ENCODE data around the gene ZNF133. TPM values are rescaled to one million over a fixed set of nuclear protein-coding genes. Genes with fewer than 3 reads are reported as not detected.
"Not testable (repeated sequence)": the region's sequence is repeated elsewhere in the genome, so short reads cannot be mapped to it uniquely, and the experiment has no call there.

The ZNF133 gene
- total and polyA plus RNA-seq, 2 donors (not counting 3 experiments of a cell fraction or from before 2014, with no cell fraction given) = 11.1 to 13.8 TPM

DNA sequence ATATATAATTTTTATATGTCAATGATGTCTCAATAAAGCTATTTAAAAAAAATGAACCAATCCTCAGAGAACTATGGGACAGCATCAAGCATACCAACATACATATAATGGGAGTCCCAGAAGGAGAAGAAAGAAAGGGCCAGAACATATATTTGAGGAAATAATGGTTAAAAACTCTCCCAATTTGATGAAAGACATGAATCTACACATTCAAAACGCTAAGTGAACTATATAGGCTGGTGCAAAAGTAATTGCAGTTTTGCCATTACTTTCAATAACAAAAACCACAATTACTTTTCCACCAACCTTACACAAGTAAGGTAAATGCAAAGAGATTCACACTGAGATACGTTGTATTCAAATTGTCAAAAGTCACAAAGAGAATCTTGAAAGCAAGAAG is 43.4 kb downstream of the ZNF133 start:
- no TSS peak for BruUV-seq (replicated peaks)
- CTCF ChIA-PET = no interaction called here

DNA sequence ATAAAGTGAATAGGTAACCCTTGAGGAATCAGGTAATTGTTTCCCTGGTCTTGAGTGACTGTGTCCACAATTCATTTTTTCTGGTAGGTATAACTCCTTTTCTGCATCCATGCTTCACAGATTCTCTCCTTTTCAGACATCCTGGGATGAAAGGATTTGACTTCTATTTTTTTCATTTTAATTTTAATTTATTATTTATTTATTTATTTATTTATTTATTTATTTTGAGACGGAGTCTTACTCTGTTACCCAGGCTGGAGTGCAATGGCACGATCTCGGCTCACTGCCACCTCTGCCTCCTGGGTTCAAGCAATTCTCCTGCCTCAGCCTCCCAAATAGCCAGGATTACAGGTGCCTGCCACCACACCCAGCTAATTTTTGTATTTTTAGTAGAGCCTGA is 61.4 kb downstream of the ZNF133 start:
- H3K4me3 ChIP-seq (replicated peaks in 1 of 3; ENCODE audit: insufficient read depth in 1 of 3, low read depth in 1 of 3, low read length in 3 of 3); H3K9me3 ChIP-seq (replicated peaks; ENCODE audit: control insufficient read depth, insufficient read depth, low read length); CTCF ChIA-PET; BruUV-seq (replicated peaks); dilution Hi-C loops (cut with MboI; ENCODE audit: extremely low pct_ligation_motif_present, low sequenced_read_pairs); intact Hi-C loops (cut with micrococcal nuclease); H3K4me2 ChIP-seq (ENCODE audit: insufficient read depth, low read length); POLR2A ChIA-PET; H3K27me3 ChIP-seq (ENCODE audit: control insufficient read depth in 2 of 2, insufficient read depth in 2 of 2, low read length in 2 of 2); H3K4me1 ChIP-seq (ENCODE audit: control insufficient read depth, extremely low read depth, insufficient read depth, low read length); H3K79me2 ChIP-seq (ENCODE audit: control insufficient read depth, insufficient read depth, low read length); FAIRE-seq; H2AFZ ChIP-seq (ENCODE audit: low read depth, low read length); H3K9me1 ChIP-seq (replicated peaks; ENCODE audit: control insufficient read depth, extremely low read depth, insufficient read depth, low read length); H3K27ac ChIP-seq (ENCODE audit: insufficient read depth, low read depth, low read length); DNase-seq (ENCODE audit: low read depth, low spot score); H3K9ac ChIP-seq (replicated peaks; ENCODE audit: extremely low read depth, insufficient read depth, low read length); H4K20me1 ChIP-seq (replicated peaks; ENCODE audit: control insufficient read depth, extremely low read depth, insufficient read depth, low read length); H3K36me3 ChIP-seq (ENCODE audit: control insufficient read depth in 2 of 2, extremely low read depth in 1 of 2, insufficient read depth in 2 of 2, low read length in 2 of 2): not testable (repeated sequence)

More for the DNA sequence above, 43.4 kb downstream of the ZNF133 start:
- dilution Hi-C loops (cut with MboI; ENCODE audit: extremely low pct_ligation_motif_present, low sequenced_read_pairs) = no loop called here
- no peaks in the 10 kb centered on the region for H3K79me2 ChIP-seq (ENCODE audit: control insufficient read depth, insufficient read depth, low read length)
- FAIRE-seq (no peak), DNase-seq (ENCODE audit: low read depth, low spot score) (no peak)
- H3K9me3 ChIP-seq (replicated peaks; ENCODE audit: control insufficient read depth, insufficient read depth, low read length) = no peaks in the 10 kb centered on the region
- H3K36me3 ChIP-seq (ENCODE audit: control insufficient read depth in 2 of 2, extremely low read depth in 1 of 2, insufficient read depth in 2 of 2, low read length in 2 of 2) = no peaks in the 10 kb centered on the region
- no peaks in the 10 kb centered on the region for H3K4me1 ChIP-seq (ENCODE audit: control insufficient read depth, extremely low read depth, insufficient read depth, low read length)
- H3K9me1 ChIP-seq (replicated peaks; ENCODE audit: control insufficient read depth, extremely low read depth, insufficient read depth, low read length) = no peaks in the 10 kb centered on the region
- H3K4me2 ChIP-seq (ENCODE audit: insufficient read depth, low read length) = no peak overlapping the region
- no peak overlapping the region for H3K27ac ChIP-seq (ENCODE audit: insufficient read depth, low read depth, low read length)
- no peak overlapping the region for H3K4me3 ChIP-seq (replicated peaks in 1 of 3; ENCODE audit: insufficient read depth in 1 of 3, low read depth in 1 of 3, low read length in 3 of 3)
- H2AFZ ChIP-seq (ENCODE audit: low read depth, low read length) = no peak overlapping the region
- no peaks in the 10 kb centered on the region for H4K20me1 ChIP-seq (replicated peaks; ENCODE audit: control insufficient read depth, extremely low read depth, insufficient read depth, low read length)
- intact Hi-C loops (cut with micrococcal nuclease) = no loop called here
- TF ChIP-seq EZH2 (IDR thresholded peaks at IDR 0.05; ENCODE audit: borderline replicate concordance, low read depth, low read length, severe bottlenecking) = no peak
- no peak for TF ChIP-seq GATA2 (IDR thresholded peaks at IDR 0.05; ENCODE audit: insufficient read depth, insufficient read length, low read depth, low read length)
- TF ChIP-seq CTCF (IDR thresholded peaks at IDR 0.05; ENCODE audit: extremely low read depth in 1 of 2, insufficient read depth in 1 of 2, low read depth in 1 of 2, low read length in 2 of 2) = no peak
- no peak for TF ChIP-seq POLR2AphosphoS5 (IDR thresholded peaks at IDR 0.05; ENCODE audit: insufficient read depth, low read depth, low read length)
- no peak for TF ChIP-seq POLR2A (IDR thresholded peaks at IDR 0.05; ENCODE audit: low read depth, low read length)
- no peak for TF ChIP-seq FOS (IDR thresholded peaks at IDR 0.05; ENCODE audit: borderline replicate concordance, insufficient read depth, low read length)
- no peak for TF ChIP-seq JUN (IDR thresholded peaks at IDR 0.05; ENCODE audit: borderline replicate concordance, insufficient read depth, insufficient read length, low read depth)
- TF ChIP-seq, protein P1, sequence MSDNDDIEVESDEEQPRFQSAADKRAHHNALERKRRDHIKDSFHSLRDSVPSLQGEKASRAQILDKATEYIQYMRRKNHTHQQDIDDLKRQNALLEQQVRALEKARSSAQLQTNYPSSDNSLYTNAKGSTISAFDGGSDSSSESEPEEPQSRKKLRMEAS (IDR thresholded peaks at IDR 0.05; ENCODE audit: insufficient read depth, insufficient read length) = no peak
- no peak for TF ChIP-seq MYC (IDR thresholded peaks at IDR 0.05; ENCODE audit: low read depth, low read length)
- H3K27me3 ChIP-seq (ENCODE audit: control insufficient read depth in 2 of 2, insufficient read depth in 2 of 2, low read length in 2 of 2) = no peaks in the 10 kb centered on the region
- no peak overlapping the region for H3K9ac ChIP-seq (replicated peaks; ENCODE audit: extremely low read depth, insufficient read depth, low read length)
- POLR2A ChIA-PET = no interaction called here

All from endothelial cell of umbilical vein (primary cell).